ENCODE data around the gene LGALS7B. TPM values are rescaled to one million over a fixed set of nuclear protein-coding genes. Genes with fewer than 3 reads are reported as not detected.
A peak's percentile ranks its signal among the peaks of the same experiment; 100 is the strongest.
"Not testable (repeated sequence)": the region's sequence is repeated elsewhere in the genome, so short reads cannot be mapped to it uniquely, and the experiment has no call there.

The LGALS7B gene
- total RNA-seq, 1 donor from 2014 or later, result not detected

DNA sequence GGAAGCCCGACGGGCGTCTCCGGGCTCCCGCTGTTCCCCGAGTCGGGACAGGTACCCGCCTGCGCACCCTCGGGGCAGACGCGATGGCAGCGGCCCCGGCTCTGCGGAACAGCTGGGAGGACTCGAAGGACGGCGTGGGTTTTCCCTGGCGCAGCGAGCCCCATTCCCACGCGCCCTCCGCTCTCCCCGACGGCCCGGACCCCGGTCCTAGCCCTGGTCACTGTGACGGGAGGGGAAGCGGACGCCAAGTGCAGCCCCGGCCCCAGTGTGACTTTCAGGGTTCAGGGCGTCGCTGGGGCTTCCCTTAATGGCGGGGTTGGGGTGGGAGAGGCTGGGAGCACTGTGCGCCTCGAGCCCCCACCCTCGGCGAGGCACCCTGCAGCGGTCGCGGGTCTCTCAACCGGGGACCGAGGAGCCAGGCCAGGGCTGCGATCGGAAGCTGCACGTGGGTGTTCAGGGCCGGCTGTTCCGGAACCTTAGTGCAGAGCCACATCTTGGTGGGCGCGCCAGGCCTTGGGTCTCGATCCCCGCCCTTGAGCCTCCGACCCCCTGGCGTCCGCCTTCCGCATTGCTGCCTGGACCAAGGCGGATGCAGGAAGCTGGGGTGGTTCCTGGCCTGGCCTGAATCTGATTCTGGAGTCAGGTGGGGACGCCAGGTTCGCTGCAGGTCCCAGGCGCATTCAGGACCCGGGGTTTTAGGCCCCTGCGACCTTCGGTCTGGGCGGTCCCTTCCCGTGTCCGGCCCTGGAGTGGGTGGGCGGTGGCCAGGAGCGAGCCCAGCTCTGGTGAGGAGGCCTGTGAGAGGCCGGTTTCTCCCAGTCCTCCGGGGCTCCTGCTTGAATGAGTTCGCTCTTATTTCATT, 3.5 kb downstream of the LGALS7B start:
- Mint-ChIP-seq H3K27ac (ENCODE audit: unreplicated experiment) (no peak overlapping the region), H3K9me3 (ENCODE audit: unreplicated experiment) (peaks cover 6% of the 10 kb centered on the region), H3K36me3 (ENCODE audit: unreplicated experiment) (no peaks in the 10 kb centered on the region), H3K4me1 (ENCODE audit: low read depth, unreplicated experiment) (peaks cover 1% of the 10 kb centered on the region), H3K4me3 (ENCODE audit: unreplicated experiment) (peak overlapping the region; percentile 18), H3K27me3 (ENCODE audit: unreplicated experiment) (peaks cover 7% of the 10 kb centered on the region)
- peak; percentile 80 for DNase-seq
- peak; percentile 80 for TF ChIP-seq CTCF (IDR thresholded peaks at IDR 0.05; ENCODE audit: partially characterized antibody, unreplicated experiment)

GRCh38 chr19:38793177-38793576, 4.2 kb downstream of the LGALS7B start:
- H3K27ac Mint-ChIP-seq (ENCODE audit: unreplicated experiment), result no peak overlapping the region

GRCh38 chr19:38793671-38794070, 4.7 kb downstream of the LGALS7B start:
- no peaks in the 10 kb centered on the region for H3K36me3 Mint-ChIP-seq (ENCODE audit: unreplicated experiment)
- H3K27ac Mint-ChIP-seq (ENCODE audit: unreplicated experiment), result no peak overlapping the region
- peaks cover 4% of the 10 kb centered on the region for H3K27me3 Mint-ChIP-seq (ENCODE audit: unreplicated experiment)
- no peak for TF ChIP-seq CTCF (IDR thresholded peaks at IDR 0.05; ENCODE audit: partially characterized antibody, unreplicated experiment)
- H3K4me3 Mint-ChIP-seq (ENCODE audit: unreplicated experiment), result no peak overlapping the region
- no peak for DNase-seq
- peaks cover 1% of the 10 kb centered on the region for H3K4me1 Mint-ChIP-seq (ENCODE audit: low read depth, unreplicated experiment)
- peaks cover 6% of the 10 kb centered on the region for H3K9me3 Mint-ChIP-seq (ENCODE audit: unreplicated experiment)

More at GRCh38 chr19:38793177-38793576, 4.2 kb downstream of the LGALS7B start:
- peaks cover 6% of the 10 kb centered on the region for H3K9me3 Mint-ChIP-seq (ENCODE audit: unreplicated experiment)
- peaks cover 1% of the 10 kb centered on the region for H3K4me1 Mint-ChIP-seq (ENCODE audit: low read depth, unreplicated experiment)
- DNase-seq, result no peak
- peak overlapping the region; percentile 18 for H3K4me3 Mint-ChIP-seq (ENCODE audit: unreplicated experiment)
- no peak for TF ChIP-seq CTCF (IDR thresholded peaks at IDR 0.05; ENCODE audit: partially characterized antibody, unreplicated experiment)
- peaks cover 7% of the 10 kb centered on the region for H3K27me3 Mint-ChIP-seq (ENCODE audit: unreplicated experiment)
- H3K36me3 Mint-ChIP-seq (ENCODE audit: unreplicated experiment), result no peaks in the 10 kb centered on the region

GRCh38 chr19:38795549-38795948, 6.5 kb downstream of the LGALS7B start:
- no peaks in the 10 kb centered on the region for H3K36me3 Mint-ChIP-seq (ENCODE audit: unreplicated experiment)
- H3K4me1 Mint-ChIP-seq (ENCODE audit: low read depth, unreplicated experiment), result peaks cover 1% of the 10 kb centered on the region
- TF ChIP-seq CTCF (IDR thresholded peaks at IDR 0.05; ENCODE audit: partially characterized antibody, unreplicated experiment), result no peak
- no peak overlapping the region for H3K4me3 Mint-ChIP-seq (ENCODE audit: unreplicated experiment)
- no peak overlapping the region for H3K27ac Mint-ChIP-seq (ENCODE audit: unreplicated experiment)
- peaks cover 9% of the 10 kb centered on the region for H3K9me3 Mint-ChIP-seq (ENCODE audit: unreplicated experiment)
- no peak for DNase-seq
- H3K27me3 Mint-ChIP-seq (ENCODE audit: unreplicated experiment), result peaks cover 3% of the 10 kb centered on the region

DNA sequence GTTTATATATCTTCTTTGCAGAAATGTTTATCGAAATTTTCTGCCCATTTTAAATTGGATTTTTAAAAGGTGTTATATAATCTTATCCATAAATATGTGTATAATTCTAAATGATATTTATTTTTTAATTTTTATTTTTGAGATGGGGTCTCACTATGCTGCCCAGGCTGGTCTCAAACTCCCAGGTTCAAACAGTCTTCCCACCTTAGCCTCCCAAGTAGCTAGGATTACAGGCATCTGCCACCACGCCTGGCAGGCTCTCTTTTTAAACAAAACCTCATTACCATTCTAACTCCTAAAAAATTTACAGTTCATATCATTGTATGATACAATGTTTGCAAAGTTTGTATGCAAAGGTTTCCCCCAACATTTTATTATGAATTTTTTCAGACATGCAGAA, 7.2 kb downstream of the LGALS7B start:
- Mint-ChIP-seq H3K4me3 (ENCODE audit: unreplicated experiment) (no peak overlapping the region), H3K9me3 (ENCODE audit: unreplicated experiment) (peaks cover 9% of the 10 kb centered on the region), H3K36me3 (ENCODE audit: unreplicated experiment) (no peaks in the 10 kb centered on the region), H3K27me3 (ENCODE audit: unreplicated experiment) (peaks cover 3% of the 10 kb centered on the region), H3K4me1 (ENCODE audit: low read depth, unreplicated experiment) (peaks cover 1% of the 10 kb centered on the region), H3K27ac (ENCODE audit: unreplicated experiment) (peak overlapping the region; percentile 95)
- DNase-seq, result no peak
- TF ChIP-seq CTCF (IDR thresholded peaks at IDR 0.05; ENCODE audit: partially characterized antibody, unreplicated experiment), result no peak

- H3K27me3 Mint-ChIP-seq (ENCODE audit: unreplicated experiment); H3K27ac Mint-ChIP-seq (ENCODE audit: unreplicated experiment); H3K9me3 Mint-ChIP-seq (ENCODE audit: unreplicated experiment); H3K36me3 Mint-ChIP-seq (ENCODE audit: unreplicated experiment); H3K4me3 Mint-ChIP-seq (ENCODE audit: unreplicated experiment); H3K4me1 Mint-ChIP-seq (ENCODE audit: low read depth, unreplicated experiment); DNase-seq: not testable (repeated sequence)
Observed at GRCh38 chr19:38797781-38798180, 8.8 kb downstream of the LGALS7B start.

Measured in glutamatergic neuron (in vitro differentiated cells).